Transverse colon (tissue), 4 donors: ENCODE results near the gene EGLN2.
"Not testable (repeated sequence)": the region's sequence is repeated elsewhere in the genome, so short reads cannot be mapped to it uniquely, and the experiment has no call there.

Experiments
- CTCF ChIP-seq, 5 experiments: fragments of 200-600 bp in 3 of 5; fragments of 450-650 bp in 2 of 5; sonication (generic) in 3 of 5; IDR thresholded peaks; 1 replicate in 2 of 5; 2 replicates in 3 of 5; pipeline ENCODE4 v1.5.1; 2016 to 2017; ENCODE audit warnings: antibody characterized with exemption in 5 of 5, inconsistent platforms in 3 of 5, mild to moderate bottlenecking in 2 of 5, moderate library complexity in 1 of 5
- POLR2A ChIP-seq: fragments of 450-650 bp; IDR thresholded peaks from one replicate; pipeline ENCODE4 v1.6.1; 2016; ENCODE audit warnings: antibody characterized with exemption, mild to moderate bottlenecking, moderate library complexity
- POLR2AphosphoS5 ChIP-seq, 3 donors: sonication (generic); formaldehyde crosslinking; IDR thresholded peaks; one replicate each; pipeline ENCODE4 v1.6.1; 2016; ENCODE audit warnings: antibody characterized with exemption in 3 of 3

- TF ChIP-seq POLR2A; CTCF (IDR thresholded peaks at IDR 0.05); POLR2AphosphoS5 (IDR thresholded peaks at IDR 0.05): not testable (repeated sequence)
Measured at GRCh38 chr19:40826699-40827385, 27.9 kb downstream of the EGLN2 start.
